ENCODE data around the gene CEP89.

The CEP89 gene

GRCh38 chr19:32910874-32911273 is 60.9 kb downstream of the CEP89 start:
- no peaks in the 10 kb centered on the region for H3F3A ChIP-seq (ENCODE audit: low read depth)
- no peaks in the 10 kb centered on the region for H3K4me1 ChIP-seq (ENCODE audit: insufficient read depth, low read length, poor library complexity, severe bottlenecking)
- H3K36me3 ChIP-seq (ENCODE audit: insufficient read depth, low read length) = no peaks in the 10 kb centered on the region
- H3K9ac ChIP-seq (ENCODE audit: low read depth, low read length, poor library complexity, severe bottlenecking) = no peak overlapping the region
- TF ChIP-seq, protein P1, sequence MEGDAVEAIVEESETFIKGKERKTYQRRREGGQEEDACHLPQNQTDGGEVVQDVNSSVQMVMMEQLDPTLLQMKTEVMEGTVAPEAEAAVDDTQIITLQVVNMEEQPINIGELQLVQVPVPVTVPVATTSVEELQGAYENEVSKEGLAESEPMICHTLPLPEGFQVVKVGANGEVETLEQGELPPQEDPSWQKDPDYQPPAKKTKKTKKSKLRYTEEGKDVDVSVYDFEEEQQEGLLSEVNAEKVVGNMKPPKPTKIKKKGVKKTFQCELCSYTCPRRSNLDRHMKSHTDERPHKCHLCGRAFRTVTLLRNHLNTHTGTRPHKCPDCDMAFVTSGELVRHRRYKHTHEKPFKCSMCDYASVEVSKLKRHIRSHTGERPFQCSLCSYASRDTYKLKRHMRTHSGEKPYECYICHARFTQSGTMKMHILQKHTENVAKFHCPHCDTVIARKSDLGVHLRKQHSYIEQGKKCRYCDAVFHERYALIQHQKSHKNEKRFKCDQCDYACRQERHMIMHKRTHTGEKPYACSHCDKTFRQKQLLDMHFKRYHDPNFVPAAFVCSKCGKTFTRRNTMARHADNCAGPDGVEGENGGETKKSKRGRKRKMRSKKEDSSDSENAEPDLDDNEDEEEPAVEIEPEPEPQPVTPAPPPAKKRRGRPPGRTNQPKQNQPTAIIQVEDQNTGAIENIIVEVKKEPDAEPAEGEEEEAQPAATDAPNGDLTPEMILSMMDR (conservative IDR thresholded peaks at IDR 0.05; ENCODE audit: low read length) = no peak
- no peaks in the 10 kb centered on the region for H3K27me3 ChIP-seq (ENCODE audit: insufficient read depth, low read length, poor library complexity, severe bottlenecking)
- H3K9me2 ChIP-seq (replicated peaks; ENCODE audit: low read depth, low read length) = no peaks in the 10 kb centered on the region
- no peaks in the 10 kb centered on the region for H3K9me3 ChIP-seq (ENCODE audit: insufficient read depth, low read depth, low read length)
- no peaks in the 10 kb centered on the region for H4K20me1 ChIP-seq (ENCODE audit: insufficient read depth, low read length, poor library complexity, severe bottlenecking)
- H2AFZ ChIP-seq (ENCODE audit: low read length) = no peak overlapping the region
- no peaks in the 10 kb centered on the region for H3K79me2 ChIP-seq (ENCODE audit: insufficient read depth, low read length)
- H3K4me3 ChIP-seq (ENCODE audit: low read length, poor library complexity, severe bottlenecking) = no peak overlapping the region
- H3K4me2 ChIP-seq (ENCODE audit: low read depth, low read length, poor library complexity, severe bottlenecking) = no peak overlapping the region

DNA sequence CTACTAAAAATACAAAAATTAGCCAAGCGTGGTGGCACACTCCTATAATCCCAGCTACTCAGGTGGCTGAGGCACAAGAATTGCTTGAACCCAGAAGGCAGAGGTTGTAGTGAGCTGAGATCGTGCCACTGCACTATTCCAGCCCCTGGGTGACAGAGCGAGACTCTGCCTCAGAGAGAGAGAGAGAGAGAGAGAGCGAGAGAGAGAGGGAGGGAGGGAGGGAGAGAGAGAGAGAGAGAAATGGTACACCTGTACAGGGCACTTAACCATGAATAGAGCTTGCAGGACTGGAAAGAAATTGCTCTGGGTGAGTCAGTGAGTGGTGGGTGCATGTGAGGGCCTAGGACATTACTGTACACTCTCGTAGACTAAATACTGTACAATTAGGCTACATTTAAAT is 61.7 kb downstream of the CEP89 start:
- H3K36me3 ChIP-seq (ENCODE audit: insufficient read depth, low read length) = no peaks in the 10 kb centered on the region
- no peaks in the 10 kb centered on the region for H3K27me3 ChIP-seq (ENCODE audit: insufficient read depth, low read length, poor library complexity, severe bottlenecking)
- H3K9me2 ChIP-seq (replicated peaks; ENCODE audit: low read depth, low read length) = no peaks in the 10 kb centered on the region
- no peak overlapping the region for H3K4me3 ChIP-seq (ENCODE audit: low read length, poor library complexity, severe bottlenecking)
- H3K4me1 ChIP-seq (ENCODE audit: insufficient read depth, low read length, poor library complexity, severe bottlenecking) = no peaks in the 10 kb centered on the region
- H2AFZ ChIP-seq (ENCODE audit: low read length) = no peak overlapping the region
- no peak overlapping the region for H3K4me2 ChIP-seq (ENCODE audit: low read depth, low read length, poor library complexity, severe bottlenecking)
- TF ChIP-seq, protein P1 (conservative IDR thresholded peaks at IDR 0.05; ENCODE audit: low read length) = no peak
- TF ChIP-seq EZH2phosphoT487 (IDR thresholded peaks at IDR 0.05; ENCODE audit: borderline replicate concordance) = no peak
- no peaks in the 10 kb centered on the region for H4K20me1 ChIP-seq (ENCODE audit: insufficient read depth, low read length, poor library complexity, severe bottlenecking)
- H3F3A ChIP-seq (ENCODE audit: low read depth) = no peaks in the 10 kb centered on the region
- H3K9me3 ChIP-seq (ENCODE audit: insufficient read depth, low read depth, low read length) = no peaks in the 10 kb centered on the region
- H3K79me2 ChIP-seq (ENCODE audit: insufficient read depth, low read length) = no peaks in the 10 kb centered on the region
- H3K9ac ChIP-seq (ENCODE audit: low read depth, low read length, poor library complexity, severe bottlenecking) = no peak overlapping the region

DNA sequence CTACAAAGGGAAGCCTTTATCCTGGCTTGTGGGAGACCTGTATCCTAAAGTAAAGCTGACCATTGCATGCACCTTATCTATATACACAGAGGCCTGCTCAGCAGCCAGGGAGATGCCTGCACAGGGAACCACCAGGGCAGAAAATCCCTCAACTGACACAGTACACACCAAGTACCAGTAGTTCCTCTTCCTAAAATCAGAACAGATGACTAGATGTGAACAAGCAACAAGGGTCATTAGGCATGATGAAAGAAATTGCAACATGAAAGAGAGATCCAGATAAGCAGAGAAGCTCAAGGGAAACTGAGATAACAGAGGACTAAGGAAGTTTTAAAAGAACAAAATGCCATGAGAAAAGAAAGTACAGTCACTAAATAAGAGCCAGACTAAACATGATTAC is 62.5 kb downstream of the CEP89 start:
- TF ChIP-seq, protein P1 (conservative IDR thresholded peaks at IDR 0.05; ENCODE audit: low read length) = no peak
- TF ChIP-seq EZH2phosphoT487 (IDR thresholded peaks at IDR 0.05; ENCODE audit: borderline replicate concordance) = no peak
- H3K79me2 ChIP-seq (ENCODE audit: insufficient read depth, low read length) = no peaks in the 10 kb centered on the region
- H4K20me1 ChIP-seq (ENCODE audit: insufficient read depth, low read length, poor library complexity, severe bottlenecking) = no peaks in the 10 kb centered on the region
- no peak overlapping the region for H3K4me3 ChIP-seq (ENCODE audit: low read length, poor library complexity, severe bottlenecking)
- H3F3A ChIP-seq (ENCODE audit: low read depth) = no peaks in the 10 kb centered on the region
- H3K36me3 ChIP-seq (ENCODE audit: insufficient read depth, low read length) = no peaks in the 10 kb centered on the region
- H3K27me3 ChIP-seq (ENCODE audit: insufficient read depth, low read length, poor library complexity, severe bottlenecking) = no peaks in the 10 kb centered on the region
- H3K4me1 ChIP-seq (ENCODE audit: insufficient read depth, low read length, poor library complexity, severe bottlenecking) = no peaks in the 10 kb centered on the region
- H2AFZ ChIP-seq (ENCODE audit: low read length) = no peak overlapping the region
- H3K9me3 ChIP-seq (ENCODE audit: insufficient read depth, low read depth, low read length) = no peaks in the 10 kb centered on the region
- H3K9me2 ChIP-seq (replicated peaks; ENCODE audit: low read depth, low read length) = no peaks in the 10 kb centered on the region
- no peak overlapping the region for H3K4me2 ChIP-seq (ENCODE audit: low read depth, low read length, poor library complexity, severe bottlenecking)
- no peak overlapping the region for H3K9ac ChIP-seq (ENCODE audit: low read depth, low read length, poor library complexity, severe bottlenecking)
